Parathyroid adenoma (tissue), 2 donors: ENCODE measurements around the gene NCKAP5.

Experiments
- H2AFZ ChIP-seq: fragments of 300-600 bp; sonication (generic); one replicate; pipeline ENCODE4 v1.7.0; 2017; ENCODE audit warnings: antibody characterized with exemption, mild to moderate bottlenecking
- H3K27ac ChIP-seq: fragments of 300-600 bp; sonication (generic); one replicate; pipeline ENCODE4 v1.7.0; 2017
- H3K27me3 ChIP-seq: fragments of 300-600 bp; sonication (generic); one replicate; pipeline ENCODE4 v1.7.0; 2017; ENCODE audit warnings: low read length; ENCODE audit not compliant: control insufficient read depth, insufficient read depth
- H3K36me3 ChIP-seq: fragments of 300-600 bp; sonication (generic); one replicate; pipeline ENCODE4 v1.7.0; 2017; ENCODE audit warnings: low read length; ENCODE audit not compliant: control insufficient read depth, insufficient read depth
- H3K4me1 ChIP-seq: fragments of 300-600 bp; sonication (generic); one replicate; pipeline ENCODE4 v1.7.0; 2017; ENCODE audit warnings: control low read depth
- H3K4me2 ChIP-seq: fragments of 300-600 bp; sonication (generic); one replicate; pipeline ENCODE4 v1.7.0; 2017; ENCODE audit warnings: low read length
- H3K4me3 ChIP-seq: fragments of 300-600 bp; sonication (generic); one replicate; pipeline ENCODE4 v1.7.0; 2017; ENCODE audit warnings: low read depth, low read length
- H3K79me2 ChIP-seq: fragments of 300-600 bp; sonication (generic); one replicate; pipeline ENCODE4 v1.7.0; 2017; ENCODE audit warnings: control low read depth
- H3K9ac ChIP-seq: fragments of 300-600 bp; sonication (generic); one replicate; pipeline ENCODE4 v1.7.0; 2017; ENCODE audit warnings: mild to moderate bottlenecking
- H3K9me3 ChIP-seq: fragments of 300-600 bp; sonication (generic); one replicate; pipeline ENCODE4 v1.7.0; 2017; ENCODE audit warnings: low read length; ENCODE audit not compliant: control insufficient read depth
- TF ChIP-seq, protein P1 (sequence below): fragments of 300-600 bp; sonication (generic); IDR thresholded peaks from one replicate; pipeline ENCODE4 v1.7.0; 2017; ENCODE audit warnings: antibody characterized with exemption, mild to moderate bottlenecking
- donor health status: primary hyperparathyroidism.

The NCKAP5 gene

DNA sequence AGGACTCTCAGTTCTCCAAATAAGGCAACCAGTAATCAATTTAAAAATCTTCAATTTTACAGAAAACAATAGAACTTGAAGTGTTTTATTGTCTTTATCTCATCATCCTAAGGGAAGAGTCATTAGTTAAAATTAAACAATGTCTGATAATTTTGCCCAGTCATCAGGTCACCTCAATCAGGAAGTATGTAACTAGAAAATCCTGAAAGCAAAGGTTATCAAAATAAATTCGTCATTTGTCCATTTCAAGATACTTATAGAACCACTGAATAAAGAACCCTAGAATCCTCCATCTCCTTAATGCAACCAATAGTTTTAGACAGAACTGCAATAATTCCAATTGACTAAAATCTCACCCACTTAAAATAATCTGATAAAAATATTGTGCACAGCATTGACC, 115.2 kb downstream of the NCKAP5 start:
- TF ChIP-seq, protein P1, sequence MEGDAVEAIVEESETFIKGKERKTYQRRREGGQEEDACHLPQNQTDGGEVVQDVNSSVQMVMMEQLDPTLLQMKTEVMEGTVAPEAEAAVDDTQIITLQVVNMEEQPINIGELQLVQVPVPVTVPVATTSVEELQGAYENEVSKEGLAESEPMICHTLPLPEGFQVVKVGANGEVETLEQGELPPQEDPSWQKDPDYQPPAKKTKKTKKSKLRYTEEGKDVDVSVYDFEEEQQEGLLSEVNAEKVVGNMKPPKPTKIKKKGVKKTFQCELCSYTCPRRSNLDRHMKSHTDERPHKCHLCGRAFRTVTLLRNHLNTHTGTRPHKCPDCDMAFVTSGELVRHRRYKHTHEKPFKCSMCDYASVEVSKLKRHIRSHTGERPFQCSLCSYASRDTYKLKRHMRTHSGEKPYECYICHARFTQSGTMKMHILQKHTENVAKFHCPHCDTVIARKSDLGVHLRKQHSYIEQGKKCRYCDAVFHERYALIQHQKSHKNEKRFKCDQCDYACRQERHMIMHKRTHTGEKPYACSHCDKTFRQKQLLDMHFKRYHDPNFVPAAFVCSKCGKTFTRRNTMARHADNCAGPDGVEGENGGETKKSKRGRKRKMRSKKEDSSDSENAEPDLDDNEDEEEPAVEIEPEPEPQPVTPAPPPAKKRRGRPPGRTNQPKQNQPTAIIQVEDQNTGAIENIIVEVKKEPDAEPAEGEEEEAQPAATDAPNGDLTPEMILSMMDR: no peak

DNA sequence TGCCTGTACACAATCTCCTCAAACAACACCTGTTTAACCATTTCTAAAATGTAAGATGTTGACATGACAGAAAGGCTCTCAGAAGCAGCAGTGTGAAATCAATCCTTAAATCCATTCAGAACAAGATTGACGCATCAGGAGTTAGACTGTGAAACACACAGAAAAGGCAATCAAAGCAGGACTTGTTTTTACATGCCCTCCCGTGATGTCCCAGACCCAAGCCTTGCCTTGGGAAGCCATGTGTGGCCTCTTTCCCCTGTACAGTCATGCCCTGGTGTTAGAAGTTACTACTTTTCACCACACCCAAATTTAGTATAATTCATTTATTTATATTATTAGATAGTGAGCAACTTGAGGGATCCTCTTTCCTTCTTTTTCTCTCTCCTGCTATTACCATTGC, 115.7 kb downstream of the NCKAP5 start:
- no peaks in the 10 kb centered on the region for H3K4me1 ChIP-seq
- no peaks in the 10 kb centered on the region for H3K9me3 ChIP-seq
- no peak overlapping the region for H3K4me3 ChIP-seq
- no peaks in the 10 kb centered on the region for H3K79me2 ChIP-seq
- no peak overlapping the region for H3K27ac ChIP-seq
- no peak overlapping the region for H2AFZ ChIP-seq
- H3K9ac ChIP-seq: no peak overlapping the region
- no peaks in the 10 kb centered on the region for H3K27me3 ChIP-seq
- H3K36me3 ChIP-seq: no peaks in the 10 kb centered on the region
- TF ChIP-seq, protein P1: no peak
- no peak overlapping the region for H3K4me2 ChIP-seq

More for the DNA sequence above, 115.2 kb downstream of the NCKAP5 start:
- Histone ChIP-seq H3K36me3 (no peaks in the 10 kb centered on the region), H2AFZ (no peak overlapping the region), H3K4me3 (no peak overlapping the region), H3K79me2 (no peaks in the 10 kb centered on the region), H3K4me1 (no peaks in the 10 kb centered on the region), H3K27me3 (no peaks in the 10 kb centered on the region), H3K27ac (no peak overlapping the region), H3K9ac (no peak overlapping the region), H3K9me3 (no peaks in the 10 kb centered on the region), H3K4me2 (no peak overlapping the region)

DNA sequence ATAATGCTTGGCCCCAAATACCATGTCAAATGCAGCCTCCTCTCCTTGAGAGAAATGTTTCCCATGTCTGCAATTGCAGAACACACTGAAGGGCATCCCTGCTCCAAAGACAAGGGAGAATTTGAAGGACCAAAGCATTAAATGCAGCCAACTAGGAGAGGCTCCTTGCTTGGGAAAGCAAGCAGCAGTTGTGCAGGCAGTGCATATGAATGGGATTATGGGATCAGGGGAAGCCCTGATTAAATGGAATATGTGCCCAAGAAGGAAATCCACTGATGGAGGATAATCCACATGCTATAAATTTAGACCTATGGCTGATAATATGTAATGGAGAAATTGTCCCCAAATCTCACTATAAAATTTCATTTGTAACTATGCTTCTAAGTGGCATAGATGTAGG, 116.1 kb downstream of the NCKAP5 start:
- H2AFZ ChIP-seq: no peak overlapping the region
- H3K79me2 ChIP-seq: no peaks in the 10 kb centered on the region
- no peaks in the 10 kb centered on the region for H3K27me3 ChIP-seq
- H3K4me2 ChIP-seq: no peak overlapping the region
- H3K27ac ChIP-seq: no peak overlapping the region
- no peaks in the 10 kb centered on the region for H3K4me1 ChIP-seq
- H3K36me3 ChIP-seq: no peaks in the 10 kb centered on the region
- no peak overlapping the region for H3K4me3 ChIP-seq
- no peak overlapping the region for H3K9ac ChIP-seq
- TF ChIP-seq, protein P1: no peak
- H3K9me3 ChIP-seq: no peaks in the 10 kb centered on the region

DNA sequence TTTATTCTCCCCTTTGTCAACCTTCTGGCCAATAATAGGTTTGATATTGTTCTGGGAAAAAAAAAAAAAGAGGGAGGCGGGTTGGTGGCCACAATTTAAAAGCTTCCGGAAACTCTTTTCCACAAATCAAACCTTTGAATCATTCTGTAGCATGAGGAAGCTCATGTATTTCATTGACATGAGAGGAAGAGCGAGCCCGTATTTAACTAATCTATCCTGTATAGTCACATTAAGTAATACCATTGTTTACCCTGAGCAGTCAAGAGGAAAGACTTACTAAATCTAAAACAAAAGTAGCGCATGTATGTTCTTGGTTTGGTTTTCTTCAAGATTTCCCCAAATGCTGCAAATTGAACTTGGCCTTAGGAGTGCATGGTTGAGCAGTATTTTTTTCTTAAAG, 120.1 kb downstream of the NCKAP5 start:
- H3K27me3 ChIP-seq: no peaks in the 10 kb centered on the region
- TF ChIP-seq, protein P1: no peak
- H3K79me2 ChIP-seq: no peaks in the 10 kb centered on the region
- H3K9me3 ChIP-seq: no peaks in the 10 kb centered on the region
- H3K36me3 ChIP-seq: no peaks in the 10 kb centered on the region
- no peak overlapping the region for H3K4me3 ChIP-seq
- H3K27ac ChIP-seq: no peak overlapping the region
- no peak overlapping the region for H3K4me2 ChIP-seq
- H2AFZ ChIP-seq: no peak overlapping the region
- no peaks in the 10 kb centered on the region for H3K4me1 ChIP-seq
- no peak overlapping the region for H3K9ac ChIP-seq

DNA sequence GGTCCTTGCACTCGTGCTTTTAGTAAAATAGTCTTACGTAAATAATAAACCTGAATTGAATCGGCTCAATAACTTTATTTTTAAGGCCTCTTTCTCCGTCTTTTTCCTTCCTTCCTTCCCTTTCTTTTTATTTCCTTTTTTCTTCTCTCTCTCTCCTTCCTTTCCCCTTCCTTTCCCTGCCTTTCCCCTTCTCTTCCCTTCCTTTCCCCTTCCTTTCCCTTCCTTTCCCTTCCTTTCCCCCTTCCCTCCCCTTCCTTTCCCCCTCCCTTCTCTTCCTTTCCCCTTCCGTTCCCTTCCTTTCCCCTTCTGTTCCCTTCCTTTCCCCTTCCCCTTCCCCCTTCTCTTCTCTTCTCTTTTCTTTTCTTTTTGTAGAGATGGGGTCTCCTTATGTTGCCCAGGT, 121.0 kb downstream of the NCKAP5 start:
- H3K79me2 ChIP-seq: no peaks in the 10 kb centered on the region
- no peaks in the 10 kb centered on the region for H3K36me3 ChIP-seq
- no peaks in the 10 kb centered on the region for H3K27me3 ChIP-seq
- no peaks in the 10 kb centered on the region for H3K9me3 ChIP-seq
- TF ChIP-seq, protein P1: no peak
- H3K4me3 ChIP-seq: no peak overlapping the region
- no peak overlapping the region for H3K27ac ChIP-seq
- H2AFZ ChIP-seq: no peak overlapping the region
- H3K4me2 ChIP-seq: no peak overlapping the region
- no peaks in the 10 kb centered on the region for H3K4me1 ChIP-seq
- no peak overlapping the region for H3K9ac ChIP-seq
